Measurements from ENCODE around the gene LRRC53. TPM values are rescaled to one million over a fixed set of nuclear protein-coding genes. Genes with fewer than 3 reads are reported as not detected.

LRRC53 gene
- total RNA-seq, 1 experiment from 2014 or later: not detected

DNA sequence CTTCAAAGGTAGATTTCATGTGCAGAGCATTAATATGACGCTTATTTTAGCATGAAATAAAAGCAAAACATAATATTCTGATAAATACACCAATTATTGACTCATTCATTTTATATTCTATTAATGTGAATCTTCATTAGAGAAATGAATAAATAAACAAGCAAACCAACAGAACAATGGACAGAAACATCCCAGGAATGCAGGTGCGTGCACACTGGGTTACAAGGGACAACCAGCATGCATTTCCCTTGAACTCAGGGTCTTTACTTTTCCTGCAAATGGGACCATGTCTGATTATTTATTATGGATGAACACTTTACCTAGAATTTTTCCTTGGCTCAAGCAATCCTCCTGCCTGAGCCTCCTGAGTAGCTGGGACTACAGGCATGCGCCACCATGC, 13.5 kb downstream of the LRRC53 start:
- no peak overlapping the region for H3K27ac ChIP-seq (ENCODE audit: low read length)
- H3K9me3 ChIP-seq (ENCODE audit: control insufficient read depth, insufficient read depth, low read depth, low read length): no peaks in the 10 kb centered on the region
- H3K27me3 ChIP-seq (ENCODE audit: control insufficient read depth, insufficient read depth, low read length): no peaks in the 10 kb centered on the region
- CTCF ChIA-PET: interaction anchor here (0.6 to 0.7 kb wide), 2 partner anchors 142 to 194 kb away, joined by 3 to 6 read pairs; no protein-coding TSS in a partner anchor
- intact Hi-C loops (cut with micrococcal nuclease; ENCODE audit: unreplicated experiment) (no loop called here), in situ Hi-C loops (cut with HindIII; ENCODE audit: low pct_unique_long_range_greater_than_20kb, low sequenced_read_pairs) (no loop called here)
- no peak for ATAC-seq
- BruUV-seq (replicated peaks): no TSS peak
- no peak for DNase-seq (ENCODE audit: low read depth, low spot score)
- TF ChIP-seq, protein P1, sequence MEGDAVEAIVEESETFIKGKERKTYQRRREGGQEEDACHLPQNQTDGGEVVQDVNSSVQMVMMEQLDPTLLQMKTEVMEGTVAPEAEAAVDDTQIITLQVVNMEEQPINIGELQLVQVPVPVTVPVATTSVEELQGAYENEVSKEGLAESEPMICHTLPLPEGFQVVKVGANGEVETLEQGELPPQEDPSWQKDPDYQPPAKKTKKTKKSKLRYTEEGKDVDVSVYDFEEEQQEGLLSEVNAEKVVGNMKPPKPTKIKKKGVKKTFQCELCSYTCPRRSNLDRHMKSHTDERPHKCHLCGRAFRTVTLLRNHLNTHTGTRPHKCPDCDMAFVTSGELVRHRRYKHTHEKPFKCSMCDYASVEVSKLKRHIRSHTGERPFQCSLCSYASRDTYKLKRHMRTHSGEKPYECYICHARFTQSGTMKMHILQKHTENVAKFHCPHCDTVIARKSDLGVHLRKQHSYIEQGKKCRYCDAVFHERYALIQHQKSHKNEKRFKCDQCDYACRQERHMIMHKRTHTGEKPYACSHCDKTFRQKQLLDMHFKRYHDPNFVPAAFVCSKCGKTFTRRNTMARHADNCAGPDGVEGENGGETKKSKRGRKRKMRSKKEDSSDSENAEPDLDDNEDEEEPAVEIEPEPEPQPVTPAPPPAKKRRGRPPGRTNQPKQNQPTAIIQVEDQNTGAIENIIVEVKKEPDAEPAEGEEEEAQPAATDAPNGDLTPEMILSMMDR (IDR thresholded peaks at IDR 0.05): no peak
- no peak for TF ChIP-seq POLR2AphosphoS5 (IDR thresholded peaks at IDR 0.05; ENCODE audit: low read depth, low read length)
- TF ChIP-seq SIN3A (IDR thresholded peaks at IDR 0.05; ENCODE audit: borderline replicate concordance, insufficient read depth, low read depth, low read length): no peak
- TF ChIP-seq, protein P2, sequence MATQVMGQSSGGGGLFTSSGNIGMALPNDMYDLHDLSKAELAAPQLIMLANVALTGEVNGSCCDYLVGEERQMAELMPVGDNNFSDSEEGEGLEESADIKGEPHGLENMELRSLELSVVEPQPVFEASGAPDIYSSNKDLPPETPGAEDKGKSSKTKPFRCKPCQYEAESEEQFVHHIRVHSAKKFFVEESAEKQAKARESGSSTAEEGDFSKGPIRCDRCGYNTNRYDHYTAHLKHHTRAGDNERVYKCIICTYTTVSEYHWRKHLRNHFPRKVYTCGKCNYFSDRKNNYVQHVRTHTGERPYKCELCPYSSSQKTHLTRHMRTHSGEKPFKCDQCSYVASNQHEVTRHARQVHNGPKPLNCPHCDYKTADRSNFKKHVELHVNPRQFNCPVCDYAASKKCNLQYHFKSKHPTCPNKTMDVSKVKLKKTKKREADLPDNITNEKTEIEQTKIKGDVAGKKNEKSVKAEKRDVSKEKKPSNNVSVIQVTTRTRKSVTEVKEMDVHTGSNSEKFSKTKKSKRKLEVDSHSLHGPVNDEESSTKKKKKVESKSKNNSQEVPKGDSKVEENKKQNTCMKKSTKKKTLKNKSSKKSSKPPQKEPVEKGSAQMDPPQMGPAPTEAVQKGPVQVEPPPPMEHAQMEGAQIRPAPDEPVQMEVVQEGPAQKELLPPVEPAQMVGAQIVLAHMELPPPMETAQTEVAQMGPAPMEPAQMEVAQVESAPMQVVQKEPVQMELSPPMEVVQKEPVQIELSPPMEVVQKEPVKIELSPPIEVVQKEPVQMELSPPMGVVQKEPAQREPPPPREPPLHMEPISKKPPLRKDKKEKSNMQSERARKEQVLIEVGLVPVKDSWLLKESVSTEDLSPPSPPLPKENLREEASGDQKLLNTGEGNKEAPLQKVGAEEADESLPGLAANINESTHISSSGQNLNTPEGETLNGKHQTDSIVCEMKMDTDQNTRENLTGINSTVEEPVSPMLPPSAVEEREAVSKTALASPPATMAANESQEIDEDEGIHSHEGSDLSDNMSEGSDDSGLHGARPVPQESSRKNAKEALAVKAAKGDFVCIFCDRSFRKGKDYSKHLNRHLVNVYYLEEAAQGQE (IDR thresholded peaks at IDR 0.05; ENCODE audit: insufficient read depth in 1 of 2, low read depth in 2 of 2, low read length in 1 of 2): no peak
- POLR2A ChIA-PET: no interaction called here
- no peak overlapping the region for H3K4me3 ChIP-seq (ENCODE audit: low read depth in 2 of 2, low read length in 2 of 2)
- H3K4me1 ChIP-seq (ENCODE audit: control insufficient read depth, insufficient read depth, low read length): no peaks in the 10 kb centered on the region
- H3K36me3 ChIP-seq (ENCODE audit: control insufficient read depth, insufficient read depth, low read length): no peaks in the 10 kb centered on the region

DNA sequence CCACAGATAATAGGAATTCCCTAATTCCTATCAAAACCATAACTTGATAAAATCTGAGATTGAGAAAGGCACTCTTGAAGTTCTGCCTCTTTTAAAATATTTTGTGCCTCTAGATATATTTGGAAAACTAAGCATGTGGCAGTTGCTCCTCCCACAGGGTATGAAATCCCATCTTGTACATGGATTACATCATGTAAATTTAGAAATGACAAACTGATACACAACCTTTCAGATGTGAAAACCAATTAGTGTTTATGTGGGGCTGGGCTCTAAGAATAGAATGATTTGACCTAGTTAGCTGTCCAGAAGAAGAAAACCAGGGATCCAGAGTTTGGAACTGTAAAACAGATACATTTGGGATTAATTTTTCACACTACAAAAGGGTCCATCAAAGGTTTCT, 15.7 kb downstream of the LRRC53 start:
- H3K4me1 ChIP-seq (ENCODE audit: control insufficient read depth, insufficient read depth, low read length): no peaks in the 10 kb centered on the region
- intact Hi-C loops (cut with micrococcal nuclease; ENCODE audit: unreplicated experiment): no loop called here

More for the DNA sequence above, 15.7 kb downstream of the LRRC53 start:
- DNase-seq (ENCODE audit: low read depth, low spot score) (no peak), ATAC-seq (no peak)
- TF ChIP-seq, protein P1 (IDR thresholded peaks at IDR 0.05): no peak
- BruUV-seq (replicated peaks): no TSS peak
- CTCF ChIA-PET: no interaction called here
- Histone ChIP-seq H3K36me3 (ENCODE audit: control insufficient read depth, insufficient read depth, low read length) (no peaks in the 10 kb centered on the region), H3K4me3 (ENCODE audit: low read depth in 2 of 2, low read length in 2 of 2) (no peak overlapping the region), H3K9me3 (ENCODE audit: control insufficient read depth, insufficient read depth, low read depth, low read length) (no peaks in the 10 kb centered on the region), H3K27ac (ENCODE audit: low read length) (no peak overlapping the region), H3K27me3 (ENCODE audit: control insufficient read depth, insufficient read depth, low read length) (no peaks in the 10 kb centered on the region)
- POLR2A ChIA-PET: no interaction called here
- in situ Hi-C loops (cut with HindIII; ENCODE audit: low pct_unique_long_range_greater_than_20kb, low sequenced_read_pairs): no loop called here
